ENCODE measurements around the gene ARHGEF11.
A peak's percentile ranks its signal among the peaks of the same experiment; 100 is the strongest.

The ARHGEF11 gene

DNA sequence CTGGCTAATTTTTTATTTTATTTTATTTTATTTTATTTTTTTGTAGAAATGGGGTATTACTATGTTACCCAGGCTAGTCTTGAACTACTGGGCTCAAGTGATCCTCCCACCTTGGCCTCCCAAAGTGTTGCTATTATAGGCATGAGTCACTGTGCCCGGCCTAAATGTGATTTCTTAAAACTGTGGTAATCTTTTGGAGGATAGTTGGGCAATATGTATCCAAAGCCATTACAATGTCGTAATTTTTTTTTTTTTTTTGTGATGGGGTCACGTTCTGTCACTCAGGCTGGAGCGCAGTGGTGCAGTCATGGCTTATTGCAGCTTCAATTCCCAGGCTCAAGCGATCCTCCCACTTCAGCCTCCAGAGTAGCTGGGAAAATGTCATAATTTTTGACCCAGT lies 39.9 kb upstream of the ARHGEF11 start:
- H2AK5ac ChIP-seq (ENCODE audit: low read depth, low read length) = no peak overlapping the region
- H2BK15ac ChIP-seq (ENCODE audit: low read length) = no peak overlapping the region
- peaks cover 0 to 2% of the 10 kb centered on the region in 2 donors for H3K9me3 ChIP-seq (replicated peaks in 1 of 2; ENCODE audit: control insufficient read depth in 2 of 2, insufficient read depth in 1 of 2, low read depth in 1 of 2, low read length in 2 of 2)
- H2BK12ac ChIP-seq (ENCODE audit: low read length) = no peak overlapping the region
- H3K36me3 ChIP-seq (replicated peaks in 1 of 2; ENCODE audit: control insufficient read depth in 2 of 2, insufficient read depth in 2 of 2, low read length in 2 of 2) = no peaks in the 10 kb centered on the region
- no peak overlapping the region for H3K4ac ChIP-seq (ENCODE audit: low read length)
- H3K27ac ChIP-seq (replicated peaks; ENCODE audit: low read length) = no peak overlapping the region
- H3K18ac ChIP-seq (ENCODE audit: low read length) = no peak overlapping the region
- H3K4me2 ChIP-seq (ENCODE audit: insufficient read depth, low read length, poor library complexity, severe bottlenecking) = no peak overlapping the region
- peaks cover 0 to 10% of the 10 kb centered on the region in 2 donors for H3K4me1 ChIP-seq (ENCODE audit: control insufficient read depth in 2 of 2, insufficient read depth in 1 of 2, low read depth in 1 of 2, low read length in 2 of 2)
- H4K8ac ChIP-seq (ENCODE audit: low read depth, low read length) = no peak overlapping the region
- no peak overlapping the region for H4K91ac ChIP-seq (ENCODE audit: low read depth, low read length, poor library complexity)
- no peak overlapping the region for H3K14ac ChIP-seq (ENCODE audit: low read length)
- no peak overlapping the region for H3K23ac ChIP-seq (ENCODE audit: low read depth, low read length, poor library complexity)
- no peak overlapping the region for H2BK120ac ChIP-seq (ENCODE audit: low read depth, low read length)
- no peak overlapping the region for H3K4me3 ChIP-seq (ENCODE audit: low read length in 2 of 2)
- no peak overlapping the region for H2AFZ ChIP-seq (ENCODE audit: low read length)
- no peaks in the 10 kb centered on the region for H3K79me1 ChIP-seq (ENCODE audit: low read depth, low read length)
- no peak overlapping the region for H2BK5ac ChIP-seq (ENCODE audit: low read length)
- WGBS, 2 donors (ENCODE audit: extremely low coverage in 2 of 2, insufficient read length in 2 of 2, insufficient replicate concordance in 1 of 2) = no CpG with 5 or more reads among the region's 5 CpGs
- H3K9ac ChIP-seq (ENCODE audit: low read depth, low read length, poor library complexity) = no peak overlapping the region
- peaks cover 0 to 15% (median 0%) of the 10 kb centered on the region in 3 experiments for H3K27me3 ChIP-seq (ENCODE audit: control insufficient read depth in 3 of 3, insufficient read depth in 3 of 3, low read depth in 1 of 3, low read length in 3 of 3)
- DNase-seq (ENCODE audit: low spot score) = no peak

DNA sequence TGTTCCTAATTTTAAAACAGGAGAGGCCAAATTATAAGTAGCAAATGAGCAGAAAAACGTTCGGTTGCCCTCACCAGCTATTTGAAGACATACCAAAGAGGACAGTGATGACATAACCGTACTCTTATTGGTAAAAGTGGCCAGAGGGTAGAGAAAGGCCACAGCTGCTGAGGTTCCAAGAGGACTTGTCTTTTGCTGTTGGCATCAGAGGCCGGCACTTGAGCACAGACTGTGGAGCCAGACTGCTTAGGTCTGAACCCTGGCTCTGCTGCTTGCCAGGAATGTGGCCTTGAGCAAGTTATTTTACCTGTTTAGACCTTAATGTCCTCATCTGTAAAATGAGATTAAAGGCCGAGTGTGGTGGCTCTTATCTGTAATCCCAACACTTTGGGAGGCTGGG lies 39.2 kb upstream of the ARHGEF11 start:
- no peaks in the 10 kb centered on the region for H3K36me3 ChIP-seq (replicated peaks in 1 of 2; ENCODE audit: control insufficient read depth in 2 of 2, insufficient read depth in 2 of 2, low read length in 2 of 2)
- H2BK5ac ChIP-seq (ENCODE audit: low read length) = no peak overlapping the region
- H3K9ac ChIP-seq (ENCODE audit: low read depth, low read length, poor library complexity) = no peak overlapping the region
- no peak overlapping the region for H2BK120ac ChIP-seq (ENCODE audit: low read depth, low read length)
- no peak overlapping the region for H3K4me2 ChIP-seq (ENCODE audit: insufficient read depth, low read length, poor library complexity, severe bottlenecking)
- H3K4me3 ChIP-seq (ENCODE audit: low read length in 2 of 2) = no peak overlapping the region
- H2BK15ac ChIP-seq (ENCODE audit: low read length) = no peak overlapping the region
- H3K18ac ChIP-seq (ENCODE audit: low read length) = no peak overlapping the region
- no peak overlapping the region for H3K14ac ChIP-seq (ENCODE audit: low read length)
- H3K9me3 ChIP-seq (replicated peaks in 1 of 2; ENCODE audit: control insufficient read depth in 2 of 2, insufficient read depth in 1 of 2, low read depth in 1 of 2, low read length in 2 of 2) = peaks cover 0 to 2% of the 10 kb centered on the region in 2 donors
- DNase-seq (ENCODE audit: low spot score) = no peak
- no peaks in the 10 kb centered on the region for H3K79me1 ChIP-seq (ENCODE audit: low read depth, low read length)
- H3K4ac ChIP-seq (ENCODE audit: low read length) = no peak overlapping the region
- H4K8ac ChIP-seq (ENCODE audit: low read depth, low read length) = no peak overlapping the region
- no peak overlapping the region for H2AFZ ChIP-seq (ENCODE audit: low read length)
- H4K91ac ChIP-seq (ENCODE audit: low read depth, low read length, poor library complexity) = no peak overlapping the region
- no peak overlapping the region for H3K23ac ChIP-seq (ENCODE audit: low read depth, low read length, poor library complexity)
- peaks cover 0 to 13% (median 0%) of the 10 kb centered on the region in 3 experiments for H3K27me3 ChIP-seq (ENCODE audit: control insufficient read depth in 3 of 3, insufficient read depth in 3 of 3, low read depth in 1 of 3, low read length in 3 of 3)
- H3K27ac ChIP-seq (replicated peaks; ENCODE audit: low read length) = no peak overlapping the region
- WGBS, 2 donors (ENCODE audit: extremely low coverage in 2 of 2, insufficient read length in 2 of 2, insufficient replicate concordance in 1 of 2) = no CpG with 5 or more reads among the region's 5 CpGs
- H2BK12ac ChIP-seq (ENCODE audit: low read length) = no peak overlapping the region
- peaks cover 0 to 8% of the 10 kb centered on the region in 2 donors for H3K4me1 ChIP-seq (ENCODE audit: control insufficient read depth in 2 of 2, insufficient read depth in 1 of 2, low read depth in 1 of 2, low read length in 2 of 2)
- no peak overlapping the region for H2AK5ac ChIP-seq (ENCODE audit: low read depth, low read length)

GRCh38 chr1:157081707-157082106 lies 36.2 kb upstream of the ARHGEF11 start:
- no peak overlapping the region for H2BK15ac ChIP-seq (ENCODE audit: low read length)
- H3K18ac ChIP-seq (ENCODE audit: low read length) = no peak overlapping the region
- H3K9ac ChIP-seq (ENCODE audit: low read depth, low read length, poor library complexity) = no peak overlapping the region
- no peak overlapping the region for H2AFZ ChIP-seq (ENCODE audit: low read length)
- H3K23ac ChIP-seq (ENCODE audit: low read depth, low read length, poor library complexity) = no peak overlapping the region
- H3K27ac ChIP-seq (replicated peaks; ENCODE audit: low read length) = no peak overlapping the region
- no peak overlapping the region for H3K14ac ChIP-seq (ENCODE audit: low read length)
- H3K4me1 ChIP-seq (ENCODE audit: control insufficient read depth in 2 of 2, insufficient read depth in 1 of 2, low read depth in 1 of 2, low read length in 2 of 2) = peaks cover 0 to 8% of the 10 kb centered on the region in 2 donors
- DNase-seq (ENCODE audit: low spot score) = no peak
- no peaks in the 10 kb centered on the region for H3K36me3 ChIP-seq (replicated peaks in 1 of 2; ENCODE audit: control insufficient read depth in 2 of 2, insufficient read depth in 2 of 2, low read length in 2 of 2)
- no peak overlapping the region for H3K4ac ChIP-seq (ENCODE audit: low read length)
- H4K91ac ChIP-seq (ENCODE audit: low read depth, low read length, poor library complexity) = no peak overlapping the region
- H3K4me3 ChIP-seq (ENCODE audit: low read length in 2 of 2) = no peak overlapping the region
- H2BK5ac ChIP-seq (ENCODE audit: low read length) = no peak overlapping the region
- H3K9me3 ChIP-seq (replicated peaks in 1 of 2; ENCODE audit: control insufficient read depth in 2 of 2, insufficient read depth in 1 of 2, low read depth in 1 of 2, low read length in 2 of 2) = peaks cover 0 to 2% of the 10 kb centered on the region in 2 donors
- no peaks in the 10 kb centered on the region for H3K79me1 ChIP-seq (ENCODE audit: low read depth, low read length)
- H4K8ac ChIP-seq (ENCODE audit: low read depth, low read length) = no peak overlapping the region
- peaks cover 0 to 9% (median 0%) of the 10 kb centered on the region in 3 experiments for H3K27me3 ChIP-seq (ENCODE audit: control insufficient read depth in 3 of 3, insufficient read depth in 3 of 3, low read depth in 1 of 3, low read length in 3 of 3)
- H2BK12ac ChIP-seq (ENCODE audit: low read length) = no peak overlapping the region
- WGBS, 2 donors (ENCODE audit: extremely low coverage in 2 of 2, insufficient read length in 2 of 2, insufficient replicate concordance in 1 of 2) = no CpG with 5 or more reads among the region's 5 CpGs
- no peak overlapping the region for H2AK5ac ChIP-seq (ENCODE audit: low read depth, low read length)
- no peak overlapping the region for H3K4me2 ChIP-seq (ENCODE audit: insufficient read depth, low read length, poor library complexity, severe bottlenecking)
- H2BK120ac ChIP-seq (ENCODE audit: low read depth, low read length) = no peak overlapping the region

- Histone ChIP-seq H3K9me3 (replicated peaks in 1 of 2; ENCODE audit: control insufficient read depth in 2 of 2, insufficient read depth in 1 of 2, low read depth in 1 of 2, low read length in 2 of 2) (peaks cover 0 to 2% of the 10 kb centered on the region in 2 donors), H3K27ac (replicated peaks; ENCODE audit: low read length) (no peak overlapping the region), H3K36me3 (replicated peaks in 1 of 2; ENCODE audit: control insufficient read depth in 2 of 2, insufficient read depth in 2 of 2, low read length in 2 of 2) (no peaks in the 10 kb centered on the region), H2AK5ac (ENCODE audit: low read depth, low read length) (no peak overlapping the region), H4K91ac (ENCODE audit: low read depth, low read length, poor library complexity) (no peak overlapping the region), H3K4me1 (ENCODE audit: control insufficient read depth in 2 of 2, insufficient read depth in 1 of 2, low read depth in 1 of 2, low read length in 2 of 2) (peaks cover 0 to 6% of the 10 kb centered on the region in 2 donors), H2BK12ac (ENCODE audit: low read length) (no peak overlapping the region), H3K9ac (ENCODE audit: low read depth, low read length, poor library complexity) (no peak overlapping the region), H2BK15ac (ENCODE audit: low read length) (no peak overlapping the region), H3K79me1 (ENCODE audit: low read depth, low read length) (no peaks in the 10 kb centered on the region), H3K4me3 (ENCODE audit: low read length in 2 of 2) (peak overlapping the region in 1 of 2 donors; percentile 22), H2AFZ (ENCODE audit: low read length) (no peak overlapping the region), H3K18ac (ENCODE audit: low read length) (no peak overlapping the region), H4K8ac (ENCODE audit: low read depth, low read length) (no peak overlapping the region), H3K23ac (ENCODE audit: low read depth, low read length, poor library complexity) (no peak overlapping the region), H3K4ac (ENCODE audit: low read length) (no peak overlapping the region), H2BK5ac (ENCODE audit: low read length) (no peak overlapping the region), H2BK120ac (ENCODE audit: low read depth, low read length) (no peak overlapping the region), H3K14ac (ENCODE audit: low read length) (no peak overlapping the region), H3K27me3 (ENCODE audit: control insufficient read depth in 3 of 3, insufficient read depth in 3 of 3, low read depth in 1 of 3, low read length in 3 of 3) (peaks cover 0 to 11% (median 0%) of the 10 kb centered on the region in 3 experiments), H3K4me2 (ENCODE audit: insufficient read depth, low read length, poor library complexity, severe bottlenecking) (no peak overlapping the region)
- WGBS, 2 donors (ENCODE audit: extremely low coverage in 2 of 2, insufficient read length in 2 of 2, insufficient replicate concordance in 1 of 2) = no CpG with 5 or more reads among the region's 10 CpGs
- DNase-seq (ENCODE audit: low spot score) = no peak
Observed at GRCh38 chr1:157080714-157081113, 35.2 kb upstream of the ARHGEF11 start.

Data from neuronal stem cell (in vitro differentiated cells).